Measurements from ENCODE around the gene TNP2. TPM values are rescaled to one million over a fixed set of nuclear protein-coding genes. Genes with fewer than 3 reads are reported as not detected.

The TNP2 gene
- total and polyA plus RNA-seq, 2 donors (not counting 3 experiments of a cell fraction or from before 2014, with no cell fraction given): not detected

- CTCF ChIA-PET: interaction anchor here (0.8 to 1.5 kb wide), 5 partner anchors 13 to 313 kb away, joined by 3 to 4 read pairs (median 4); partner anchors contain the start of gene SOCS1
- intact Hi-C loops (cut with micrococcal nuclease) (no loop called here), dilution Hi-C loops (cut with MboI; ENCODE audit: extremely low pct_ligation_motif_present, low sequenced_read_pairs) (no loop called here)
- Histone ChIP-seq H3K4me3 (replicated peaks in 1 of 3; ENCODE audit: insufficient read depth in 1 of 3, low read depth in 1 of 3, low read length in 3 of 3) (no peak overlapping the region), H3K27me3 (ENCODE audit: control insufficient read depth in 2 of 2, insufficient read depth in 2 of 2, low read length in 2 of 2) (peaks cover 3 to 4% of the 10 kb centered on the region in 2 experiments), H3K9me3 (replicated peaks; ENCODE audit: control insufficient read depth, insufficient read depth, low read length) (no peaks in the 10 kb centered on the region), H3K4me2 (ENCODE audit: insufficient read depth, low read length) (no peak overlapping the region), H3K36me3 (ENCODE audit: control insufficient read depth in 2 of 2, extremely low read depth in 1 of 2, insufficient read depth in 2 of 2, low read length in 2 of 2) (no peaks in the 10 kb centered on the region), H2AFZ (ENCODE audit: low read depth, low read length) (no peak overlapping the region), H3K9me1 (replicated peaks; ENCODE audit: control insufficient read depth, extremely low read depth, insufficient read depth, low read length) (no peaks in the 10 kb centered on the region), H3K4me1 (ENCODE audit: control insufficient read depth, extremely low read depth, insufficient read depth, low read length) (no peaks in the 10 kb centered on the region), H3K79me2 (ENCODE audit: control insufficient read depth, insufficient read depth, low read length) (no peaks in the 10 kb centered on the region), H3K9ac (replicated peaks; ENCODE audit: extremely low read depth, insufficient read depth, low read length) (no peak overlapping the region), H4K20me1 (replicated peaks; ENCODE audit: control insufficient read depth, extremely low read depth, insufficient read depth, low read length) (no peaks in the 10 kb centered on the region), H3K27ac (ENCODE audit: insufficient read depth, low read depth, low read length) (no peak overlapping the region)
- POLR2A ChIA-PET: interaction anchor here (1.4 kb wide), 1 partner anchor 28 kb away, joined by 3 read pairs; the partner anchor contains the start of gene SOCS1
- no TSS peak for BruUV-seq (replicated peaks)
- DNase-seq (ENCODE audit: low read depth, low spot score) (no peak), FAIRE-seq (no peak)
- TF ChIP-seq MYC (IDR thresholded peaks at IDR 0.05; ENCODE audit: low read depth, low read length): no peak
- TF ChIP-seq POLR2AphosphoS5 (IDR thresholded peaks at IDR 0.05; ENCODE audit: insufficient read depth, low read depth, low read length): no peak
- no peak for TF ChIP-seq FOS (IDR thresholded peaks at IDR 0.05; ENCODE audit: borderline replicate concordance, insufficient read depth, low read length)
- TF ChIP-seq JUN (IDR thresholded peaks at IDR 0.05; ENCODE audit: borderline replicate concordance, insufficient read depth, insufficient read length, low read depth): no peak
- no peak for TF ChIP-seq EZH2 (IDR thresholded peaks at IDR 0.05; ENCODE audit: borderline replicate concordance, low read depth, low read length, severe bottlenecking)
- TF ChIP-seq, protein P1, sequence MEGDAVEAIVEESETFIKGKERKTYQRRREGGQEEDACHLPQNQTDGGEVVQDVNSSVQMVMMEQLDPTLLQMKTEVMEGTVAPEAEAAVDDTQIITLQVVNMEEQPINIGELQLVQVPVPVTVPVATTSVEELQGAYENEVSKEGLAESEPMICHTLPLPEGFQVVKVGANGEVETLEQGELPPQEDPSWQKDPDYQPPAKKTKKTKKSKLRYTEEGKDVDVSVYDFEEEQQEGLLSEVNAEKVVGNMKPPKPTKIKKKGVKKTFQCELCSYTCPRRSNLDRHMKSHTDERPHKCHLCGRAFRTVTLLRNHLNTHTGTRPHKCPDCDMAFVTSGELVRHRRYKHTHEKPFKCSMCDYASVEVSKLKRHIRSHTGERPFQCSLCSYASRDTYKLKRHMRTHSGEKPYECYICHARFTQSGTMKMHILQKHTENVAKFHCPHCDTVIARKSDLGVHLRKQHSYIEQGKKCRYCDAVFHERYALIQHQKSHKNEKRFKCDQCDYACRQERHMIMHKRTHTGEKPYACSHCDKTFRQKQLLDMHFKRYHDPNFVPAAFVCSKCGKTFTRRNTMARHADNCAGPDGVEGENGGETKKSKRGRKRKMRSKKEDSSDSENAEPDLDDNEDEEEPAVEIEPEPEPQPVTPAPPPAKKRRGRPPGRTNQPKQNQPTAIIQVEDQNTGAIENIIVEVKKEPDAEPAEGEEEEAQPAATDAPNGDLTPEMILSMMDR (IDR thresholded peaks at IDR 0.05; ENCODE audit: extremely low read depth in 1 of 2, insufficient read depth in 1 of 2, low read depth in 1 of 2, low read length in 2 of 2): no peak
- no peak for TF ChIP-seq MAX (IDR thresholded peaks at IDR 0.05; ENCODE audit: insufficient read depth, insufficient read length)
- no peak for TF ChIP-seq GATA2 (IDR thresholded peaks at IDR 0.05; ENCODE audit: insufficient read depth, insufficient read length, low read depth, low read length)
- TF ChIP-seq POLR2A (IDR thresholded peaks at IDR 0.05; ENCODE audit: low read depth, low read length): no peak
Observed at GRCh38 chr16:11283820-11284248, 14.7 kb upstream of the TNP2 start.
